Endothelial cell of umbilical vein (primary cell): ENCODE results near the gene ACVR1C. TPM values are rescaled to one million over a fixed set of nuclear protein-coding genes. Genes with fewer than 3 reads are reported as not detected.
A peak's percentile ranks its signal among the peaks of the same experiment; 100 is the strongest.

Experiments
- BruUV-seq: library from RNA; stranded (reverse); fragments of 400-500 nt; replicated peaks from 2 replicates; lab custom pipeline; 2021; lab: Mats Ljungman, UMichigan
- CTCF ChIA-PET: fragments of 300-600, 350-600 bp; sonication (Branson Sonifier 250); formaldehyde crosslinking; loops from one replicate; lab custom pipeline; 2021; ENCODE audit warnings: antibody characterized with exemption, inconsistent platforms; lab: Charles Lee
- POLR2A ChIA-PET: fragments of 300-600, 350-600 bp; sonication (Branson Sonifier 250); formaldehyde crosslinking; loops from one replicate; lab custom pipeline; 2021; ENCODE audit warnings: antibody characterized with exemption, inconsistent platforms; lab: Charles Lee
- DNase-seq: peaks from one replicate; pipeline ENCODE4 v3.0.0-alpha.2; 2011; ENCODE audit warnings: low read depth, low spot score
- FAIRE-seq: peaks from 2 replicates; lab custom pipeline; 2011; peaks lifted over from hg19 to GRCh38; lab: Jason Lieb, UNC
- H2AFZ ChIP-seq: 2 replicates; pipeline ENCODE4 v1.6.0; 2012; ENCODE audit warnings: low read depth, low read length, control low read depth, inconsistent platforms
- H3K27ac ChIP-seq: 2 replicates; pipeline ENCODE4 v1.5.1; 2011; ENCODE audit warnings: low read depth, mild to moderate bottlenecking, control low read depth, low read length, moderate library complexity; ENCODE audit not compliant: insufficient read depth
- H3K27me3 ChIP-seq, 2 experiments: 2 replicates each; pipeline versions ENCODE4 v1.6.0 to v1.6.1; 2011; ENCODE audit warnings: low read length in 2 of 2, mixed read lengths in 1 of 2; ENCODE audit not compliant: control insufficient read depth in 2 of 2, insufficient read depth in 2 of 2
- H3K36me3 ChIP-seq, 2 experiments: 2 replicates in 1 of 2; 3 replicates in 1 of 2; pipeline ENCODE4 v1.5.1; 2011; ENCODE audit warnings: low read length in 2 of 2, mild to moderate bottlenecking in 1 of 2, moderate library complexity in 1 of 2; ENCODE audit not compliant: control insufficient read depth in 2 of 2, insufficient read depth in 2 of 2; ENCODE audit errors: extremely low read depth in 1 of 2
- H3K4me1 ChIP-seq: 3 replicates; pipeline ENCODE4 v1.5.1; 2011; ENCODE audit warnings: mild to moderate bottlenecking, low read length; ENCODE audit not compliant: control insufficient read depth, insufficient read depth; ENCODE audit errors: extremely low read depth
- H3K4me2 ChIP-seq: 2 replicates; pipeline ENCODE4 v1.6.1; 2011; ENCODE audit warnings: low read length, control low read depth, mixed read lengths; ENCODE audit not compliant: insufficient read depth
- H3K4me3 ChIP-seq, 3 experiments: fragments of 200-600 bp in 1 of 3; sonication (generic), shearing (Covaris generic) in 1 of 3; replicated peaks in 1 of 3; 2 replicates each; pipeline ENCODE4 v1.5.1; 2011 to 2016; ENCODE audit warnings: control low read depth in 3 of 3, low read length in 3 of 3, mild to moderate bottlenecking in 2 of 3, inconsistent platforms in 1 of 3, low read depth in 1 of 3, moderate library complexity in 1 of 3; ENCODE audit not compliant: insufficient read depth in 1 of 3
- H3K79me2 ChIP-seq: 2 replicates; pipeline ENCODE4 v1.6.0; 2012; ENCODE audit warnings: low read length, inconsistent platforms; ENCODE audit not compliant: control insufficient read depth, insufficient read depth
- H3K9ac ChIP-seq: replicated peaks from 2 replicates; pipeline ENCODE3; 2011; ENCODE audit warnings: low read length, control low read depth; ENCODE audit not compliant: insufficient read depth; ENCODE audit errors: extremely low read depth
- H3K9me1 ChIP-seq: replicated peaks from 3 replicates; pipeline ENCODE4 v1.6.0; 2011; ENCODE audit warnings: mild to moderate bottlenecking, low read length; ENCODE audit not compliant: control insufficient read depth, insufficient read depth; ENCODE audit errors: extremely low read depth
- H3K9me3 ChIP-seq: replicated peaks from 2 replicates; pipeline ENCODE4 v1.5.1; 2012; ENCODE audit warnings: low read length, inconsistent platforms; ENCODE audit not compliant: control insufficient read depth, insufficient read depth
- H4K20me1 ChIP-seq: replicated peaks from 2 replicates; pipeline ENCODE3; 2011; ENCODE audit warnings: mild to moderate bottlenecking, low read length; ENCODE audit not compliant: control insufficient read depth, insufficient read depth; ENCODE audit errors: extremely low read depth
- EZH2 ChIP-seq: IDR thresholded peaks from 2 replicates; pipeline ENCODE4 v1.6.1; 2012; ENCODE audit warnings: borderline replicate concordance, low read depth, mild to moderate bottlenecking, moderate library complexity, low read length, inconsistent platforms; ENCODE audit not compliant: severe bottlenecking
- FOS ChIP-seq: IDR thresholded peaks from 2 replicates; pipeline ENCODE4 v1.6.1; 2011; ENCODE audit warnings: mild to moderate bottlenecking, low read length, moderate library complexity, borderline replicate concordance; ENCODE audit not compliant: insufficient read depth
- GATA2 ChIP-seq: IDR thresholded peaks from 2 replicates; pipeline ENCODE4 v1.7.0; 2011; ENCODE audit warnings: low read depth, mild to moderate bottlenecking, moderate library complexity, mixed read lengths, low read length; ENCODE audit not compliant: insufficient read length, insufficient read depth
- JUN ChIP-seq: IDR thresholded peaks from 2 replicates; pipeline ENCODE4 v1.6.1; 2011; ENCODE audit warnings: borderline replicate concordance, low read depth; ENCODE audit not compliant: insufficient read length, insufficient read depth
- MAX ChIP-seq: IDR thresholded peaks from 2 replicates; pipeline ENCODE4 v1.6.1; 2011; ENCODE audit not compliant: insufficient read depth, insufficient read length
- MYC ChIP-seq: IDR thresholded peaks from one replicate; pipeline ENCODE4 v1.6.1; 2011; ENCODE audit warnings: mild to moderate bottlenecking, low read depth, low read length
- POLR2A ChIP-seq: IDR thresholded peaks from 2 replicates; pipeline ENCODE4 v1.6.1; 2012; ENCODE audit warnings: low read depth, mild to moderate bottlenecking, control low read depth, low read length
- POLR2AphosphoS5 ChIP-seq: IDR thresholded peaks from 2 replicates; pipeline ENCODE4 v1.6.1; 2012; ENCODE audit warnings: low read depth, mild to moderate bottlenecking, control low read depth, low read length, moderate library complexity; ENCODE audit not compliant: insufficient read depth
- dilution Hi-C: fragments of 300-500 bp; cut with MboI; formaldehyde crosslinking; loops from one replicate; pipeline ENCODE4 v1.15.0; 2019; ENCODE audit warnings: low sequenced_read_pairs; ENCODE audit not compliant: extremely low pct_ligation_motif_present
- intact Hi-C: fragments of 100-400 bp; cut with micrococcal nuclease; formaldehyde crosslinking; loops from one replicate; pipeline ENCODE4 v1.10.0; 2022
- polyA plus RNA-seq, 4 experiments: library from polyadenylated mRNA; depleted of rRNA in 3 of 4; stranded (reverse) in 3 of 4; unstranded in 1 of 4; fragments of >200 nt; gene quantifications; 2 replicates each; pipeline versions ENCODE4 v1.2.1 to v1.2.3, GENCODE V29; 2011 to 2012; ENCODE audit warnings: missing spikeins in 1 of 4
- total RNA-seq: library from RNA; stranded (reverse); gene quantifications from 2 replicates; pipeline ENCODE4 v1.2.3, GENCODE V29; 2021
- TF ChIP-seq, protein P1 (sequence below), 2 donors: IDR thresholded peaks; 1 replicate in 1 of 2; 2 replicates in 1 of 2; pipeline ENCODE4 v1.5.1; 2011; ENCODE audit warnings: low read length in 2 of 2, mild to moderate bottlenecking in 2 of 2, moderate library complexity in 2 of 2, control low read depth in 1 of 2, inconsistent platforms in 1 of 2, low read depth in 1 of 2; ENCODE audit not compliant: insufficient read depth in 1 of 2; ENCODE audit errors: extremely low read depth in 1 of 2

Gene ACVR1C
- total and polyA plus RNA-seq, 2 donors (not counting 3 experiments of a cell fraction or from before 2014, with no cell fraction given), result not detected

DNA sequence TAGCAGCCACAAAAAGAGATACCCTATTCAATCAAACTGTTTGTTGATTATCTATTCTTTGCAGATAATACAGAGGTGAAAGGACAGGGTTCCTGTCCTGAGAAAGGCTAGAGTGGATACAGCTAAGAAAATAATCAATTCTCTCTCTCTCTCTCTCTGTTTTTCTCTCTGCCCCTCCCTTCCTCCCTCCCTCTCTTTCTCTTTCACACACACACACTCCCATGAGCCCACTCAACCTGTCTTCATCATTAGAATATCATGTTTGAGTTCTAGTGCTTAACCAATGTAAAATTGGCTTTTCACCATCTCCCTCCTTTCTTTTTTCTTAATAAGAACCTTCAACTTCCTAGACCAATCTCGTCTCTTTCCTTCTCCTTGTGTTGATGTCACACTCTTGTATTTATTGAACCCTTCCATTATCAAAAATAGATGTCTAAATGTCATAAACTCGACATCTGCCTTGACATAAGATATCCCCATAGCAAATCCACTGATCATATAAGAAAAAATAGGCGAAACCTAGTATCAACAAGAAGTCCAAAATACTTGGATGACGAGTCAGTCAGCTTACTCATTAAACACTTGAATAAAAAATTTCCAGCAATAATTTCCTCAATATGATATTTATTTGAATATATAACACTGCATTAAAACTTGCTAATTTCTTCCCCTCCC is 141.9 kb downstream of the ACVR1C start:
- peak; percentile 16 for DNase-seq
- Histone ChIP-seq H3K36me3 (no peaks in the 10 kb centered on the region), H3K4me1 (peaks cover 5% of the 10 kb centered on the region), H3K79me2 (no peaks in the 10 kb centered on the region), H3K4me2 (no peak overlapping the region), H3K4me3 (no peak overlapping the region), H4K20me1 (no peaks in the 10 kb centered on the region), H3K27me3 (peaks cover 2 to 7% of the 10 kb centered on the region in 2 experiments), H3K9ac (no peak overlapping the region), H3K9me1 (no peaks in the 10 kb centered on the region), H3K9me3 (no peaks in the 10 kb centered on the region), H2AFZ (no peak overlapping the region), H3K27ac (no peak overlapping the region)
- intact Hi-C loops, result no loop called here
- FAIRE-seq, result no peak
- ChIA-PET CTCF (no interaction called here), POLR2A (no interaction called here)
- BruUV-seq, result no TSS peak
- TF ChIP-seq MYC (no peak), FOS (peak; percentile 54)
- dilution Hi-C loops, result no loop called here

DNA sequence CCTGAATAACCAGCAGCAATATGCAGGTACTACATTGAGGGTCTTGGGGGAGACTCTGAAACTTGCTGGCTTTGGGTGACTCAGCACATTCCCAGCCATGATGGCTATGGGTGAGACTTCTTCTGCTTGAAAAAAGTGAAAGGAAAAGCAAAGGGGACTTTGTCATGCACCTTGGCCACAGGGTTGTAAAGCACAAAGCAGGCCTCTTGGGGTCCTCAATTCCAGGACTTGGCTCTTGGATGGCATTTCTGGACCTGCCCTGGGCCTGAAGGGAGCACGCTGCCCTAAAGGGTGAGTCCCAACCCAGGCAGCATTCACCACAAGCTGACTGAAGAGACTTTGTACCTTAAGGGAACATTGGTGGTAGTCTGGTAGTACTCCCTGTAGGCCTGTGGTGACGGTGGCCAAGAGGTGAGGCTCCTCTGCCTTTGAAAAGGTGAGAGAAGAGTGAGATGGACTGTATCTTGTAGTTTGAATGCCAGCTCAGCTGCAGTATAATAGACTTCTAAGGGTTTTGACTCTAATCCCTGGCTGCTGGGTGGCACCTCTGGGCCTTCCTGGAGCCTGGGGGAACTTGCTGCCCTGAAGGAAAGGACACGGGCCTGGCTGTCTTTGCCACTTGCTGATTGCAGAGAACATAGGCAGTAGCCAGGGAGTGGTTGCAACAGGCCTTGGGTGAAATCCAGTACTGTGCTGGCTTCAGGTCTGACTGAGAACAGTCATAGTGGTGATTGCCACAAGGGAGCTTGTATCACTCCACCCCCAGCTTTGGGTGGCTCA is 148.3 kb downstream of the ACVR1C start:
- no peaks in the 10 kb centered on the region for H3K9me1 ChIP-seq
- intact Hi-C loops (no loop called here), dilution Hi-C loops (no loop called here)
- no peak for TF ChIP-seq POLR2AphosphoS5
- TF ChIP-seq POLR2A, result no peak
- TF ChIP-seq JUN, result no peak
- no peak for TF ChIP-seq EZH2
- TF ChIP-seq, protein P1, sequence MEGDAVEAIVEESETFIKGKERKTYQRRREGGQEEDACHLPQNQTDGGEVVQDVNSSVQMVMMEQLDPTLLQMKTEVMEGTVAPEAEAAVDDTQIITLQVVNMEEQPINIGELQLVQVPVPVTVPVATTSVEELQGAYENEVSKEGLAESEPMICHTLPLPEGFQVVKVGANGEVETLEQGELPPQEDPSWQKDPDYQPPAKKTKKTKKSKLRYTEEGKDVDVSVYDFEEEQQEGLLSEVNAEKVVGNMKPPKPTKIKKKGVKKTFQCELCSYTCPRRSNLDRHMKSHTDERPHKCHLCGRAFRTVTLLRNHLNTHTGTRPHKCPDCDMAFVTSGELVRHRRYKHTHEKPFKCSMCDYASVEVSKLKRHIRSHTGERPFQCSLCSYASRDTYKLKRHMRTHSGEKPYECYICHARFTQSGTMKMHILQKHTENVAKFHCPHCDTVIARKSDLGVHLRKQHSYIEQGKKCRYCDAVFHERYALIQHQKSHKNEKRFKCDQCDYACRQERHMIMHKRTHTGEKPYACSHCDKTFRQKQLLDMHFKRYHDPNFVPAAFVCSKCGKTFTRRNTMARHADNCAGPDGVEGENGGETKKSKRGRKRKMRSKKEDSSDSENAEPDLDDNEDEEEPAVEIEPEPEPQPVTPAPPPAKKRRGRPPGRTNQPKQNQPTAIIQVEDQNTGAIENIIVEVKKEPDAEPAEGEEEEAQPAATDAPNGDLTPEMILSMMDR (IDR thresholded peaks at IDR 0.05; ENCODE audit: extremely low read depth in 1 of 2, insufficient read depth in 1 of 2, low read depth in 1 of 2, low read length in 2 of 2), result no peak
- TF ChIP-seq GATA2, result no peak
- TF ChIP-seq FOS, result no peak
- TF ChIP-seq MYC, result no peak
- no peak for TF ChIP-seq MAX
- H3K4me2 ChIP-seq, result no peak overlapping the region
- H4K20me1 ChIP-seq, result no peaks in the 10 kb centered on the region
- POLR2A ChIA-PET, result no interaction called here
- H3K4me3 ChIP-seq, result no peak overlapping the region
- no peak overlapping the region for H2AFZ ChIP-seq
- FAIRE-seq (no peak), DNase-seq (no peak)
- no peaks in the 10 kb centered on the region for H3K4me1 ChIP-seq
- H3K79me2 ChIP-seq, result no peaks in the 10 kb centered on the region
- H3K36me3 ChIP-seq, result no peaks in the 10 kb centered on the region
- BruUV-seq, result no TSS peak
- H3K27me3 ChIP-seq, result peaks cover 0 to 3% of the 10 kb centered on the region in 2 experiments
- H3K27ac ChIP-seq, result no peak overlapping the region
- H3K9me3 ChIP-seq, result no peaks in the 10 kb centered on the region
- H3K9ac ChIP-seq, result no peak overlapping the region
- CTCF ChIA-PET, result no interaction called here
